Endothelial cell (in vitro differentiated cells): ENCODE results near the gene EIF6. TPM values are rescaled to one million over a fixed set of nuclear protein-coding genes. Genes with fewer than 3 reads are reported as not detected.
A peak's percentile ranks its signal among the peaks of the same experiment; 100 is the strongest.

Experiments
- DNase-seq: peaks from one replicate; pipeline ENCODE4 v3.0.0; 2021; ENCODE audit warnings: low spot score
- H3K27ac Mint-ChIP-seq: one replicate; pipeline ENCODE4 v1.8.0; 2021; ENCODE audit warnings: mixed read lengths, inconsistent platforms; ENCODE audit not compliant: unreplicated experiment
- H3K27me3 Mint-ChIP-seq: one replicate; pipeline ENCODE4 v1.8.0; 2021; ENCODE audit warnings: mild to moderate bottlenecking, moderate library complexity, mixed read lengths, inconsistent platforms; ENCODE audit not compliant: unreplicated experiment
- H3K36me3 Mint-ChIP-seq: one replicate; pipeline ENCODE4 v1.8.0; 2021; ENCODE audit warnings: mild to moderate bottlenecking, low read depth, mixed read lengths, inconsistent platforms; ENCODE audit not compliant: unreplicated experiment
- H3K4me1 Mint-ChIP-seq: one replicate; pipeline ENCODE4 v1.8.0; 2021; ENCODE audit warnings: mild to moderate bottlenecking, mixed read lengths, inconsistent platforms; ENCODE audit not compliant: unreplicated experiment
- H3K4me3 Mint-ChIP-seq: one replicate; pipeline ENCODE4 v1.8.0; 2021; ENCODE audit warnings: mild to moderate bottlenecking, mixed read lengths, inconsistent platforms; ENCODE audit not compliant: unreplicated experiment
- H3K9me3 Mint-ChIP-seq: one replicate; pipeline ENCODE4 v1.8.0; 2021; ENCODE audit warnings: mixed read lengths, inconsistent platforms; ENCODE audit not compliant: unreplicated experiment
- total RNA-seq: library from RNA; stranded (reverse); fragmentation: NEBNext Ultra II Directional; extraction: Animal tissue kit (Norgen Biotek cat#: 25700); gene quantifications from one replicate; pipeline ENCODE4 v1.2.1, GENCODE V29; 2021; ENCODE audit not compliant: unreplicated experiment
- TF ChIP-seq, protein P1 (sequence below): fragments of 200-600 bp; sonication (generic); IDR thresholded peaks from one replicate; pipeline ENCODE4 v1.5.0; 2021; ENCODE audit warnings: antibody characterized with exemption; ENCODE audit not compliant: unreplicated experiment

EIF6 gene
- total RNA-seq, 1 donor from 2014 or later, result 120 TPM

DNA sequence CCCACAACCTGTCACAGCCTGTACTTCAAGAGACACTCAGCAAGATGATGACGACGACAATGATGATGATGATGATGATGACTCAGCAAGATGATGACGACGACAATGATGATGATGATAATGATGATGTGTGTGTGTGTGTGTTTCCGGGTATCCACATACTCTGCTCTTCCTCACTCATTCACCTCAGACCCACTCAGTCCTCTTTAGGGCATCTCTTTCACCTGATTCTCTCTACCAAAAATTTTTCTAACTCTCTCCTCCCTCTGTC, 1.2 kb upstream of the EIF6 start:
- Mint-ChIP-seq H3K9me3 (no peaks in the 10 kb centered on the region), H3K27me3 (peaks cover 24% of the 10 kb centered on the region), H3K4me3 (peak overlapping the region; percentile 97), H3K27ac (peak overlapping the region; percentile 59), H3K4me1 (peaks cover 15% of the 10 kb centered on the region), H3K36me3 (peaks cover 9% of the 10 kb centered on the region)
- TF ChIP-seq, protein P1, sequence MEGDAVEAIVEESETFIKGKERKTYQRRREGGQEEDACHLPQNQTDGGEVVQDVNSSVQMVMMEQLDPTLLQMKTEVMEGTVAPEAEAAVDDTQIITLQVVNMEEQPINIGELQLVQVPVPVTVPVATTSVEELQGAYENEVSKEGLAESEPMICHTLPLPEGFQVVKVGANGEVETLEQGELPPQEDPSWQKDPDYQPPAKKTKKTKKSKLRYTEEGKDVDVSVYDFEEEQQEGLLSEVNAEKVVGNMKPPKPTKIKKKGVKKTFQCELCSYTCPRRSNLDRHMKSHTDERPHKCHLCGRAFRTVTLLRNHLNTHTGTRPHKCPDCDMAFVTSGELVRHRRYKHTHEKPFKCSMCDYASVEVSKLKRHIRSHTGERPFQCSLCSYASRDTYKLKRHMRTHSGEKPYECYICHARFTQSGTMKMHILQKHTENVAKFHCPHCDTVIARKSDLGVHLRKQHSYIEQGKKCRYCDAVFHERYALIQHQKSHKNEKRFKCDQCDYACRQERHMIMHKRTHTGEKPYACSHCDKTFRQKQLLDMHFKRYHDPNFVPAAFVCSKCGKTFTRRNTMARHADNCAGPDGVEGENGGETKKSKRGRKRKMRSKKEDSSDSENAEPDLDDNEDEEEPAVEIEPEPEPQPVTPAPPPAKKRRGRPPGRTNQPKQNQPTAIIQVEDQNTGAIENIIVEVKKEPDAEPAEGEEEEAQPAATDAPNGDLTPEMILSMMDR, result no peak
- DNase-seq, result no peak

DNA sequence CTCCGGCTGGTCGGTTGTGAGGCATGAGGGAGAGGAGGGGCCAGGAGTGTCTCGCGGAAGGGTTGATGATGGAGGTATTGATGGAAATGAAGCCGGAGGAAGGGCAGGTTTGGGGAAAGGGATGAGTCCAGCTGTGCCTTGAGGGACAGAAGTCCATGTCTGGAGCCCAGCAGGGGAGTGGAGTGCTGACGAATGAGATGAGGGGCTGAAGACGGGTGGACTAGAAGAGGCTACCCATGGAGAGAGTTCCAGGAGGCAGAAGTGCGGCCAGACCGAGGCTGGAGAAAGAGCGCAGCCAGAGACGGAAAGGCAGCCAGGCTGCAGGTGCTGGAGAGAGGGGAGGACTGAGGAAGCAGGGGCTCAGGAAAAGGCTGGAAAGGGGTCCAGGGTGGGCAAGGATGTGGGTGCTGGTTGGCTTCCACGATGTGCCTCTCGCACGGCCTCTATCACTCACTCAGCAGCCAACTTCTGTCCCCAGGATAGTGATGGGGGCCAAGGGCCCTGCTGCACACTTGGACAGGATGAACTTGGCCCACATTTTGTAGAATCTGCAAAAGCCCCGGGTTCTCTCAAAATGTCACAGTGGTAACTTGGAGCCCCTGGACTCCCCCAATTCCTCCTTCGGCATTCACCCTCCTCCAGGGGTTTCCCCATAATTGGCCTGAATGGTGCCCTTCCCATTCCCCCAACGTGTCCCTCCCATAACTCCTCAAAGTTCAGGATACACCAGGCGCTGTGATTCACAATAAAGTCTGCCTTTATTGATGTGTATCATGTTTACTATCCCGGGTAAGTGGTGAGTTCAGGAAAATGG, 627 bp upstream of the EIF6 start:
- Mint-ChIP-seq H3K4me1 (peaks cover 15% of the 10 kb centered on the region), H3K27ac (peak overlapping the region; percentile 75), H3K9me3 (no peaks in the 10 kb centered on the region), H3K36me3 (peaks cover 11% of the 10 kb centered on the region), H3K27me3 (peaks cover 25% of the 10 kb centered on the region), H3K4me3 (peak overlapping the region; percentile 97)
- TF ChIP-seq, protein P1, result no peak
- DNase-seq, result no peak

DNA sequence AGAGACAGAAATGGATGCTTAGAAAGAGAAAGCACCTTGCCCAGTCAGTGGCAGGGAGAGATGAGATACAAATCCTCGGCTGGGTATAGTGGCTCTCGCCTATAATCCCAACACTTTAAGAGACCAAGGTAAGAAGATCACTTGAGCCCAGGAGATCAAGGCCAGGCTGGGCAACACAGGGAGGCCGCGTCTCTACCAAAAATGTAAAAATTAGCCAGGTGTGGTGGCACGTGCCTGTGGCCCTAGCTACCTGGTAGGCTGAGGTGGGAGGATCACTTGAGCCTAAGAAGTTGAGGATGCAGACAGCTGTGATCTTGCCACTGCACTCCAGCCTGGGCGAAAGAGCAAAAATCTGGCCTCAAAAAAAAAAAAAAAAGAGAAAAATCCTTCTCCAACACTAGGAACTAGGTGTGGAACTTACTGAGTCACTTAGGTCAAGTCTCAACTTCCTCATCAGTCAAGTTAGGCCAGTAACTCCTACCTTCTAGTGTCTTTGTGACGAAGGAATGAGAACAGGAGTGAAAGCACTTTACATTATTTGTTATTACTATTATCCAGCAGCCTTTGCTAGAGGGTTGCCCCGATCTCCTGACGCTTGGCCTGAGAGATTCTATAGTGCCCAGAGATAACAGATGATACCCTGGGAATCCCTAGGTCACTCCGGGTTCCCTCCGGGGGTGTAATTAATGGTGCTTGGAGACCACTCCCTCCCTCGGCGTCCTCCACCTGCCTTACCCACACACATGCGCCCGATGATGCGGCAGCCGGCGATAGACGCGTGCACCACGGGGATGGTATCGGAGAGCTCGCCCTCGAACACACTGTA, 918 bp downstream of the EIF6 start:
- Mint-ChIP-seq H3K9me3 (no peaks in the 10 kb centered on the region), H3K27ac (peak overlapping the region; percentile 84), H3K4me1 (peaks cover 15% of the 10 kb centered on the region), H3K4me3 (peak overlapping the region; percentile 97), H3K27me3 (peaks cover 33% of the 10 kb centered on the region), H3K36me3 (peaks cover 26% of the 10 kb centered on the region)
- DNase-seq, result no peak
- TF ChIP-seq, protein P1, result no peak

DNA sequence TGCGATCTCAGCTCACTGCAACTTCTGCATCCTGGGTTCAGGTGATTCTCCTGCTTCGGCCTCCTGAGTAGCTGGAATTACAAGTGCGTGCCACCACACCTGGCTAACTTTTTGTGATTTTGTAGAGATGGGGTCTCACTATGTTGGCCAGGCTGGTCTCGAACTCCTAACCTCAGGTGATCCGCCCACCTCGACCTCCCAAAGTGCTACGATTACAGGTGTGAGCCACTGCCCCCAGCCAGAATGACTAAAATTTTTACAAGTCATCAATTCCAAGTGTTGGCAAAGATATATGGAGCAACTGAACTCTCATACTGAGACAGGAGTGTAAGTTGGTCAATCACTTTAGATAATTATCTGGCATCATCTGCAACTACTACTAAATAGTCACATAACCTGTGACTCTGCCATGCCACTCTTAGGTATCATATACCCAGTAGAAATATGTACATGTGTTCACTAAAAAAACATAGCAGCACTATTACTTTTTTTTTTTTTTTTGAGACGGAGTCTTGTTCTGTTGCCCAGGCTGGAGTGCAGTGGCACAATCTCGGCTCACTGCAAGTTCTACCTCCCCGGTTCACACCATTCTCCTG, 3.0 kb downstream of the EIF6 start:
- Mint-ChIP-seq H3K9me3 (no peaks in the 10 kb centered on the region), H3K4me1 (peaks cover 21% of the 10 kb centered on the region), H3K27ac (no peak overlapping the region), H3K36me3 (peaks cover 35% of the 10 kb centered on the region), H3K4me3 (no peak overlapping the region), H3K27me3 (peaks cover 41% of the 10 kb centered on the region)
- TF ChIP-seq, protein P1, result no peak
- no peak for DNase-seq
